Activated T-helper 17 cell treated with anti-CD3 and anti-CD28 coated beads, Interleukin-2, amount 50 U/mL, for 72 hours (primary cell): ENCODE measurements around the gene ITPR2. TPM values are rescaled to one million over a fixed set of nuclear protein-coding genes. Genes with fewer than 3 reads are reported as not detected.

Experiments
- ATAC-seq: fragments of 150-1000 bp; cut with Tn5 transposase; replicated peaks from 2 replicates; pipeline ENCODE4 v1.10.0; 2021; ENCODE audit warnings: mild to moderate bottlenecking, moderate library complexity
- H3K27ac Mint-ChIP-seq: one replicate; pipeline ENCODE4 v1.8.0; 2022; ENCODE audit warnings: mixed read lengths
- H3K27me3 Mint-ChIP-seq: one replicate; pipeline ENCODE4 v1.8.0; 2022; ENCODE audit warnings: mixed read lengths
- H3K36me3 Mint-ChIP-seq: one replicate; pipeline ENCODE4 v1.8.0; 2022; ENCODE audit warnings: low read depth, mild to moderate bottlenecking, mixed read lengths
- H3K4me1 Mint-ChIP-seq: one replicate; pipeline ENCODE4 v1.8.0; 2022; ENCODE audit warnings: mixed read lengths
- H3K4me3 Mint-ChIP-seq: one replicate; pipeline ENCODE4 v1.8.0; 2022; ENCODE audit warnings: mild to moderate bottlenecking, mixed read lengths
- H3K9me3 Mint-ChIP-seq: one replicate; pipeline ENCODE4 v1.8.0; 2022; ENCODE audit warnings: mixed read lengths
- total RNA-seq, 2 donors: library from RNA; stranded (reverse); gene quantifications; one replicate each; pipeline ENCODE4 v1.2.3, GENCODE V29; 2022

The ITPR2 gene
- total RNA-seq, 2 donors from 2014 or later, result 37.1 to 48.2 TPM

DNA sequence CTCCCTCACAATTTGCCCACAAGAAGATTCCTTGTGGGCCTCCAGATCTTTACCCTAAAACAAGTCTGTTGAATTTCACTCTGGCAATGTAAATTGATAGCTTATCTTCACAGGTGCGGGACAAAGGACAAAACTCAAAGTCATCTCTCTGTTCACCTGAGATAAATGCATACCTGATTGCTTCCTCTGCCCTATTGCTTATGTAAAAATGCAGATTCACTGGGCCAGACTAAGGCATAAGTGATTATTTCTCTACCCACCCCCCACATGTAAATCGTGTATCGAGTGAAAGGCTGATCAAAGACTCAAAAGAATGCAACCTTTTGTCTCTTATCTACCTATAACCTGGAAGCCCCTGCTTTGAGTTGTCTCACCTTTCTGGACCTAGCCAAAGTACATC is 320.8 kb downstream of the ITPR2 start:
- Mint-ChIP-seq H3K9me3 (no peaks in the 10 kb centered on the region), H3K27me3 (no peaks in the 10 kb centered on the region), H3K27ac (no peak overlapping the region), H3K4me3 (no peak overlapping the region), H3K4me1 (peaks cover 14% of the 10 kb centered on the region), H3K36me3 (peaks cover 7% of the 10 kb centered on the region)
- ATAC-seq, result no peak

- no peaks in the 10 kb centered on the region for H3K9me3 Mint-ChIP-seq
- no peak overlapping the region for H3K27ac Mint-ChIP-seq
- H3K27me3 Mint-ChIP-seq, result no peaks in the 10 kb centered on the region
- ATAC-seq, result no peak
- H3K4me1 Mint-ChIP-seq, result peaks cover 14% of the 10 kb centered on the region
- H3K36me3 Mint-ChIP-seq, result peaks cover 7% of the 10 kb centered on the region
- no peak overlapping the region for H3K4me3 Mint-ChIP-seq
These were observed 322.7 kb downstream of the ITPR2 start for GRCh38 chr12:26510354-26510674.

DNA sequence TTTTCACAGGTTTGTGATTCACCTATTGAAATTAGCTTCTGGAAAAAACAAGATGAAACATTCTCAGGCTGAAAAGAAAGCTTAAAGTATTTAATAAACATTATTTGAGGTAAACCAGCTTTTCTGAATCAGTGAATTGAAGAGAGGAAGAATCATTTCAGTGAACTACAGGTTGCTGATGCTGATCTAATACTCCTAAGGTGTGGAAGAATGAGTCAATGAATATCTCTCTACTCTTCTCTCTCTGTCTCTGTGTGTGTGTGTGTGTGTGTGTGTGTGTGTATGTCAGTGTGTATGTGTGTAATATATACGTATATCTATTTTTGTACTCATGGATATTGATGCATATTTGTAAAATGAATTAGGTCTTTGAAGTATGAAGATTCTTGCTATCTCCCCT is 325.4 kb downstream of the ITPR2 start:
- Mint-ChIP-seq H3K36me3 (peaks cover 7% of the 10 kb centered on the region), H3K4me1 (peaks cover 14% of the 10 kb centered on the region), H3K27me3 (no peaks in the 10 kb centered on the region), H3K27ac (no peak overlapping the region), H3K9me3 (no peaks in the 10 kb centered on the region), H3K4me3 (no peak overlapping the region)
- ATAC-seq, result no peak

GRCh38 chr12:26499979-26500640 is 332.9 kb downstream of the ITPR2 start:
- H3K27me3 Mint-ChIP-seq, result no peaks in the 10 kb centered on the region
- H3K4me1 Mint-ChIP-seq, result no peaks in the 10 kb centered on the region

DNA sequence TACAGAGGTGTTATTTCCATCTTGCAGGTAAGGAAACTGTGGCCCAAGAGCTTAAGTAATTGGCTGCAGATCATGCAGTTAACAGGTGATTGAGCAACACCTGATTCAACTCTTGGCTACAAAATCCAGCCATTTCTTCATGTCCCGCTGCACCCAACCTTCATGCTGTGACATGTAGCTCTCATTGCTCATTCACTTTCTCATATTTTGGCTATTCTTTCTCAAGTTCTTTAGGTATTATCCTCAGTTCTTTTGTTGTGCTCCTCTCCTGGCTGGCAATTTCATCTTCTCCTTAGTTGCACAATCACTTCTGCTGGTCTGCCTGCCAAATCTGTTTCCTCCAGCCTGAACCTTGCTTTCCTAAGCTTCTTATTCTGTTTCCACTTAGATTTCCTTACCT is 336.8 kb downstream of the ITPR2 start:
- H3K27ac Mint-ChIP-seq, result no peak overlapping the region
- no peak for ATAC-seq
- H3K27me3 Mint-ChIP-seq, result no peaks in the 10 kb centered on the region
- peaks cover 29% of the 10 kb centered on the region for H3K36me3 Mint-ChIP-seq
- H3K4me3 Mint-ChIP-seq, result no peak overlapping the region
- no peaks in the 10 kb centered on the region for H3K9me3 Mint-ChIP-seq
- H3K4me1 Mint-ChIP-seq, result no peaks in the 10 kb centered on the region

More at GRCh38 chr12:26499979-26500640, 332.9 kb downstream of the ITPR2 start:
- Mint-ChIP-seq H3K36me3 (no peaks in the 10 kb centered on the region), H3K9me3 (no peaks in the 10 kb centered on the region), H3K27ac (no peak overlapping the region), H3K4me3 (no peak overlapping the region)
- ATAC-seq, result no peak

GRCh38 chr12:26493656-26494055 is 339.3 kb downstream of the ITPR2 start:
- Mint-ChIP-seq H3K36me3 (peaks cover 52% of the 10 kb centered on the region), H3K9me3 (no peaks in the 10 kb centered on the region), H3K4me3 (no peak overlapping the region), H3K4me1 (peaks cover 4% of the 10 kb centered on the region), H3K27me3 (no peaks in the 10 kb centered on the region), H3K27ac (no peak overlapping the region)
- no peak for ATAC-seq

DNA sequence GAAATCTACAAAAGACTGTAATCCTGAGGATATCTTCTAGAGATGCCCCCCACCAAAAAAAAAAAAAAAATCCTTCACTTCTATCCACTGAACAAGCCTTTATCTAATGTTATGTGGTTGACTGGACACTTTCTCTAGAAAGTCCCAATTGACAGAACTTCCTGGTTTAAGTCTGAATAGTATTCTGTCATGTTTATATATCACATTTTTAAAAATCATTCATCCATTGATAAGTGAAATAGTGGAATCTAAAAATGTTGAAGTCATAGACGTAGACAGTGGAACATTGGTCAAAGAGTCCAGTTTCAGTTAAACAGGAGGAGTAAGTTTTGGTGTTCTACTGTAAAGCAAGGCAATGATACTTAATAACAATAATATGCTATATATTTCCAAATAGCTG is 340.6 kb downstream of the ITPR2 start:
- no peak for ATAC-seq
- H3K27ac Mint-ChIP-seq, result no peak overlapping the region
- no peaks in the 10 kb centered on the region for H3K9me3 Mint-ChIP-seq
- H3K36me3 Mint-ChIP-seq, result peaks cover 52% of the 10 kb centered on the region
- H3K4me3 Mint-ChIP-seq, result no peak overlapping the region
- peaks cover 4% of the 10 kb centered on the region for H3K4me1 Mint-ChIP-seq
- H3K27me3 Mint-ChIP-seq, result no peaks in the 10 kb centered on the region

- H3K4me3 Mint-ChIP-seq, result no peak overlapping the region
These were observed 343.1 kb downstream of the ITPR2 start for GRCh38 chr12:26489908-26490307.

DNA sequence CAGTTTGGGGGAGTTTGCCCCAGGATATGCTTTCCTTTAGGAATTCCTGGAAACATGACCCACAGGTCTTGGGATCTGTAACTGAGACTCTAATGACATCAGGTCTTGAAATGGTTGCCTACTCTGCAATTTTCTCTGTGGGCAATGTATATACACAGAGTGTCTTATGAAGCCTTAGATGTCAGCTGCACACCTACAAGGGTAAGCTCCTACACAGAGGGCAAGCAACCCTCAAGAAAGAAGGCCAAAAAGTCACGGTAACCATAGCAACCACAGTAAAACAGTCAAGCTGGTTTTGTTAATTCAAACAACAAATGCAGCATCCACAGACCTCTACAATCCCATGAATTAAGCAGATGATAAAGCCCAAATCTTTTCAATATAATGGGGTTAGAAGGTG is 344.6 kb downstream of the ITPR2 start:
- Mint-ChIP-seq H3K4me1 (peaks cover 4% of the 10 kb centered on the region), H3K27ac (no peak overlapping the region), H3K36me3 (peaks cover 82% of the 10 kb centered on the region), H3K9me3 (no peaks in the 10 kb centered on the region), H3K27me3 (no peaks in the 10 kb centered on the region), H3K4me3 (no peak overlapping the region)
- no peak for ATAC-seq

More at GRCh38 chr12:26489908-26490307, 343.1 kb downstream of the ITPR2 start:
- no peak for ATAC-seq
- H3K36me3 Mint-ChIP-seq, result peaks cover 76% of the 10 kb centered on the region
- H3K27ac Mint-ChIP-seq, result no peak overlapping the region
- no peaks in the 10 kb centered on the region for H3K9me3 Mint-ChIP-seq
- H3K4me1 Mint-ChIP-seq, result peaks cover 4% of the 10 kb centered on the region
- no peaks in the 10 kb centered on the region for H3K27me3 Mint-ChIP-seq

DNA sequence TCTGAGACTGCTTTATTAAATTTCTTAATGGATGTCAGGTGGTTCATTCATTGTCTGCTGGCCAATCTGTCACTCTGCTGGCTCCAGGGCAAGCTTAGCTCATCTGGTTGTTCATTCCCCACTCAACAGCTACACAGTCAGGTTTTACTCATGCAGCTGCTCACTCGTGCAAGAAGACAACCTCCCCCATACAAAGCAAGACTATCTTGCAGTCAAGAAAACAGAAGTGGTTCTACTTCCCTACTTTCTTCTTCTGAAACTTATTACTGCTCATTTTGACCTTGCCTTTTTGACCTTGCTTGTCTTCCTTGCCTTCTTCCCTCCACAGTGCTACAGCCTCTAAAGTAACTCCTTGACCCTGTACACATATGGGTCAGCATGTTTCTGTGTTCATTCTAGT is 359.7 kb downstream of the ITPR2 start:
- Mint-ChIP-seq H3K27ac (no peak overlapping the region), H3K4me3 (no peak overlapping the region), H3K36me3 (peaks cover 83% of the 10 kb centered on the region), H3K27me3 (no peaks in the 10 kb centered on the region), H3K4me1 (no peaks in the 10 kb centered on the region), H3K9me3 (no peaks in the 10 kb centered on the region)
- no peak for ATAC-seq

- no peaks in the 10 kb centered on the region for H3K4me1 Mint-ChIP-seq
- H3K36me3 Mint-ChIP-seq, result peaks cover 72% of the 10 kb centered on the region
- no peaks in the 10 kb centered on the region for H3K9me3 Mint-ChIP-seq
- no peaks in the 10 kb centered on the region for H3K27me3 Mint-ChIP-seq
- peak; percentile 69 for ATAC-seq
- H3K27ac Mint-ChIP-seq, result no peak overlapping the region
- H3K4me3 Mint-ChIP-seq, result no peak overlapping the region
These were observed 361.4 kb downstream of the ITPR2 start for GRCh38 chr12:26471560-26471959.

GRCh38 chr12:26469421-26470180 is 363.4 kb downstream of the ITPR2 start:
- Mint-ChIP-seq H3K9me3 (no peaks in the 10 kb centered on the region), H3K4me3 (no peak overlapping the region)

GRCh38 chr12:26467351-26467750 is 365.6 kb downstream of the ITPR2 start:
- Mint-ChIP-seq H3K27ac (no peak overlapping the region), H3K4me1 (no peaks in the 10 kb centered on the region), H3K36me3 (peaks cover 31% of the 10 kb centered on the region), H3K27me3 (no peaks in the 10 kb centered on the region), H3K4me3 (no peak overlapping the region), H3K9me3 (no peaks in the 10 kb centered on the region)
- no peak for ATAC-seq

More at GRCh38 chr12:26469421-26470180, 363.4 kb downstream of the ITPR2 start:
- Mint-ChIP-seq H3K36me3 (peaks cover 52% of the 10 kb centered on the region), H3K27ac (no peak overlapping the region), H3K4me1 (no peaks in the 10 kb centered on the region), H3K27me3 (no peaks in the 10 kb centered on the region)
- no peak for ATAC-seq

- H3K27ac Mint-ChIP-seq, result no peak overlapping the region
- no peak for ATAC-seq
- no peak overlapping the region for H3K4me3 Mint-ChIP-seq
- H3K27me3 Mint-ChIP-seq, result no peaks in the 10 kb centered on the region
- no peaks in the 10 kb centered on the region for H3K4me1 Mint-ChIP-seq
- no peaks in the 10 kb centered on the region for H3K9me3 Mint-ChIP-seq
- peaks cover 25% of the 10 kb centered on the region for H3K36me3 Mint-ChIP-seq
These were observed 366.3 kb downstream of the ITPR2 start for GRCh38 chr12:26466726-26467125.

DNA sequence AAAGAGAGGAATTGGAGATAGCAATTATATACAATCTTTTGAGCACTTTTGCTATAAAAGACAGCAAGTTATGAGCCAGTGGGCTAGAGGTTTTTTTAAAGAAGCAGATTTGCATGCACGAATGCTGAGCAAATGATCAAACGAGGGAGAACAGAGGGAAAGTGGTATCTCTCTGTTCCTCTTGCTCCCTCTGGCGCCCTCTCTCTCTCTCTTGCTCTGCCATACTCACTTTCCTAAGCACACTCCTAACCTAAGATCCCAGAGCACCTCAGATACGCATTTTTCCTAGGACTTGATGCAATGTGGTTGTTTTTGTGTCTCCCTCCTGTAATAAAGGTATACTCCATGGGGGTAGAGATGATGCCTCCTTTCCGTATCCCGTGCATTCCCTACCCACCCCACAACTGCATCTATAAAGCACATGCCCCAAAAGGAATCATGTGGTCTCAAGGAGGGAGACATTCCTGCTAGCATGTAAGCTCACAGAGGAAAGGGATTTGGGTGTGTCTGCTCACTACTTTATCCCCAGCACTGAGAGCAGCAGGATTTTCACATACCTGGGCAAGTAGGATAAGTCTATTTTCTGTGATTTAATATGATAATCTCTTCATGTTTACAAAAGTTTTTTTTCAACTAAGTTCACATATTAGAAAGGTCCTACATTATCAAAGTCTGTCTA is 367.4 kb downstream of the ITPR2 start:
- Mint-ChIP-seq H3K4me3 (no peak overlapping the region), H3K36me3 (peaks cover 18% of the 10 kb centered on the region), H3K4me1 (no peaks in the 10 kb centered on the region), H3K27ac (no peak overlapping the region), H3K27me3 (no peaks in the 10 kb centered on the region), H3K9me3 (no peaks in the 10 kb centered on the region)
- no peak for ATAC-seq
